Stimulated activated CD4-positive, alpha-beta T cell treated with anti-CD3 and anti-CD28 coated beads, Interleukin-4, amount 100 ng/mL, for 24 hours (primary cell): ENCODE measurements around the gene GOLGA6L2.
"Not testable (repeated sequence)": the region's sequence is repeated elsewhere in the genome, so short reads cannot be mapped to it uniquely, and the experiment has no call there.

Experiments used
- DNase-seq: peaks from one replicate; pipeline ENCODE4 v3.0.0-alpha.2; 2020

GOLGA6L2 gene

DNA sequence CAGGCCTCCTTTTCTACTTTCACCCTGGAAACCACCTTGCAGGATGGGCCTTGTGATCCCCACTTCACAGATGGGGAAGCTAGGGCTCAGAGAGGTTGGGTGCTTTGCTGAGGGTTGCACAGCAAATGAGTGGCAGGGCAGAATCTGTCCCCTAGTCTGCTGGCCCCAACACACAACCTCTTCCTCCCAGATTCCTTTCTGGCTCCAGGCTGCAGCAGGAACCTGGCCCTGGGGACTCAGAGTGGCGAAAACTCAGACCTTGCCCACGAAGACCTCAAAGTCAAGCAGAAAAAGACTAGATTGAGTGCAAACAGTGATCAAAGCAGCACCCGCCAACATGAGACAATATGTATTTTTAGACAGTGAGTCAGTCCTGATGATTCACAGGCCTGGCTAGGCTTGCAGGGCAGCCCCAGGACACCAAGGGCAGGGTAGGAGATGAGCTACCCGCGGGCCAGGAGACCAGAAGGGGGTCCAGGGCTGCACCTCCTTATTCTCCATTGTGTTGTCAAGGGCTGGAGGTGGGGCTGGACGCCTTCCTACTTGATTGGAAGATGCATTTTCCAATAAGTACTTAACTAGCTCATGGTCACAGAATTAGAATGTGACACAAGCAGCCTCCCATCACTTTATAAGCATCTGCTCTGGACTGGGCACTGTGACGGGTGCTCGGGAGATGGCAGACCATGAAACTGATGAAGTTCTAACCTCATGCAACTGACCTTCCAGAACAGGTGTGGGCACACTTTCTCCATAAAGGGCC lies 23.9 kb downstream of the GOLGA6L2 start:
- DNase-seq = no peak

DNA sequence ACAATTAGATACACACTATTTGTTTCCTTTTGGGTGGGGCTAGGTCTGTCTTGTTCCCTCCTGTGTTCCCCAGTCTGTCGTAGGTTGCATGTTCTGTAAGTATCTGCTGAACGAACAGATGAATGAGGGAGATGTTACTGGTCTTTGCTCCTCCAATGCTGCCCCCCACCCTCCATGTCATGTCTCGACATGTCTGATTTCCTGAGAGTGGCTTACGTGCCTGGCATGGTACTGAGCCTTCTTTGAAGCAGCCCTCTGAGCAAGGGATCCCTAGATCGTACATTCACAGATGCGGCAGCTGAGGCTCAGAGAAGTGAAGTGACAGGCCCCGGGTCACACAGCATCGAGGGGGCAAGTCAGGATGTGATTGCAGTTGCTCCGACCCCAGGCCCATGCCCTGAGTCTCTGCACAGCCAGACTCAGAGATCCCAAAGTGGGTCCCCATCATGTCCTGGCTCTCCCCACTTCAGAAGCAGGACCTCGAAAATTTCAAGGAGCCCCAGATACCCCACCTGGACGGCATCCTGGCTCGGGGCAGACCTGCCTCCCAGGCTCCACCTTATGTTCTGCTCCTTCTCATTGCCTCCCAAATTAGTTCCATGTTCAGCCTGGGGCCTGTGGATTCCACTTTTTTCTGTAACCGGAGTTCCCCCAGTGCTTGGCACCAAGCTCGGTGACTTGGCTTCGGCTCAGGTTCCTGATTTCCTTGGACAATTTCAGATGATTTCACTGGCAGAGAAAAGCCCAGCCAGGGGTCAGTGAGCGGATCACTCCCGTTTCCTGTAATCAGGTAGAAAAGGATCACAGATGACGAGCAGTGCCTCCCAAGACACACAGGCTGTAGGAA lies 24.7 kb downstream of the GOLGA6L2 start:
- no peak for DNase-seq

DNA sequence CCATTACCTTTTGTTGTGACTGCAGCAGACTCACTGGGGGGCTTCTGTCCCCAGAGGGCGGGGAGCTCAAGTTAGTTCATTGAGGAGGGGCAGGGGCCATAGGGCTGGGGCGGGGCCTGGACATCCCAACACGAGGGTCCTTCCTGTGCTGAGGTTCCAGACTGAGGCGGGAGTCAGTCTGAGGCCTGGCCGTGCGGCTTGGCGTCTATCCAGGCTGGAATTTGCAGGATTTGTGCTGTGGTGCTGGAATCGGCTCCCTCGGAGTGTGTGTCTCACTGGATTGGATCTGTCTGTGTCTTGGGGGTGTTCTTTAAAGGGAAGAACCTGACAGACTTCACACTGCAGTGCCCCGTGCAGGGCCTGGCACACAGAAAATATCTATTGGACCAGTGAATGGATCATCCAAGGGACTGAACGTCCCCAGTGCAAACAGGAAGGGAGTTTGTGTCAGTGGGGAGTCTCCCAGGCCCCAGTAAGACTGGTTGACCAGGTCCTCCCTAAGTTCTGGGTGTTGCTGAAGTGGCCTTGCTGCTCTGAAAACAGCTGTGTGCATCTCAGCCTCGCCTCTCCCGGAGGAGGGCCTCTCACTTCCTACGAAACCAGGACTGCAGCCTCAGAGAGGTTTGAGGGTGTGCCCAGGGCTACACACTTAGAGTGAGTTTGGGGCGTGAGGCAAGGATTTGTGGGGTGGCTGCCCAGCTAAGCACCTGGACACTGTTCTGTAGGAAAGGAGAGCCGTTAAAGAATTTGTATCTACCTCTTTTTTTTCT lies 26.1 kb downstream of the GOLGA6L2 start:
- no peak for DNase-seq

DNA sequence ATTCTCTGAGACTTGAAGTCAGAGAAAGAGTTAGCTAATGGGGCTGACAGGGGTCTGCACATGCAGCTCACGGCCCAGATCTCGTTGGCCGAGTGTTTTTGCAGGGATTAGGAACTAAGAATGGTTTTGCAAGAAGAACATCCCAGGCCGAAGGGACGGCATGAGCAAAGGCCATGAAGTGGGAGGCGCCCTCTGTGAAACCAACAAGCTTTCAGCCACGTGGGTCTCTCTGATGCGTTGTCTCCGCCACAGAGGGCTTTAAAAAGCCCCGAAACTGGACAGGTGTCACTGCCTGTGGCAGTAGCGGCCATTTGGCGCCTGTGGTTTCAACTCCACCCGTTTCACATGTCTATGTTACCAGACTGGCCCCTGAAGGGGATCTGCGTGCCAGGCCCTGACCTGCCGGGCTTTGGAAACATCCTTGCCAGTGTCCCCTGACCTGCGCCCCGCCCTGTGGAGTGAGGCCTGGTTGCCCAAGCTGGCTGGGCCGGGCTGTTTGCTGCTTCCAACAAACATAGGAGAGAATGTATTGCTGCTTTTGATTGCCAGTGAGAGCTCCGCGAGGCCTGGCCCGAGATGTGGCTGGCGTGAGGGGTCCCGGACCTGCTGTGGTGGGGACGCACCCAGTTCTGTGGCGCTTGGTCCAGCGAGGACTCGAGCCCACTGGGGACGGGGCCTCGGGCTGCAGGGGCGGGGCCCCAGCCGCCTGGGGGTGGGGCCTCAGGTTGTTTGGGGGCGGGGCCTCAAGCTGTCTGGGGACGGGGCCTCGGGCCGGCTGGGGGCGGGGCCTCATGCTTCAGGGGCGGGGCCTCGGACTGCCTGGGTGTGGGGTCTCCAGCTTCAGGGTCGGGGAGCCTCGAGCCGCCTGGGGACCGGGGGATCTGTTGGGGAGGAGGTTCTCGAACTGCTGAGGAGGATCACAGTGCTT lies 30.4 kb downstream of the GOLGA6L2 start:
- no peak for DNase-seq

DNA sequence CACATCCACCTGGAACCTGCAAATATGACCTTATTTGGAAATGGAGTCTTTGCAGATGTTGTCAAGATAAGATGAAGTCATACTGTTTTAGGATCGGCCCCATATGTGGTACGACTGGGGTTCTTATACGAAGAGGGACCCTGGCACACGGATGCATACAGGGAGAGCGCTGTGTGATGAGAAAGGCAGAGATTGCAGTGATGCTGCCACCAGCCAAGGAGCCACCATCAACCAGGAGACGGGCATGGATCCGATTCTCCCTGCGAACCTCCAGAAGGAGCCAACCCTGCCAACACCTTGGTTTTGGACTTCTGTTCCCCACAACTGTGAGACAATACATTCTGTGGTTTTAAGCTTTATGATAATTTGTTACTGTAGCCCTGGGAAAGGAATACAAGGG lies 31.2 kb downstream of the GOLGA6L2 start:
- not testable (repeated sequence) for DNase-seq

DNA sequence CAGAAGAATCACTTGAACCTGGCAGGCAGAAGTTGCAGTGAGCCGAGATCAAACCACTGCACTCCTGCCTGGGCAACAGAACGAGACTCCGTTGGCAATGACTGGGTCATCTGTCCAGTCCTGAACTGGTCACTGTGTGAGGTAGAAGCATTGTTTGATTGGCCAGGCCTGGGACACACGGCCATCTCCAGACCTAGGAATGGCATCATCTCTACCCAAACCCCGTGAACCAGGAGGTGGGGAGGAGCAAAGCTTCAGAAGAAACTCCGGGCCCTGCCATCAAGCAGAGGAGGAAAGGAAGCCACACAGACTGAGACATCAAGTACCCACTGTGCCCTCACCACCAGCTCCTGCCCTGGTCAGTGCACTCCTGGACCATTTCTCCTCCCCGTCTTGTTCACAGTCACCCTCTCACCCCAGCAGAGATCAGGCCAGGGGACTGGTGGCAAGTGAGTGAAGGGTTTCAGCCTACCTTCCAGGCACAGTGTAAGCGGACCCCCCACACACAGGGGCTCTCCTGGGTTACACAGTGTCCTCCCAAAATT lies 31.6 kb downstream of the GOLGA6L2 start:
- no peak for DNase-seq

DNA sequence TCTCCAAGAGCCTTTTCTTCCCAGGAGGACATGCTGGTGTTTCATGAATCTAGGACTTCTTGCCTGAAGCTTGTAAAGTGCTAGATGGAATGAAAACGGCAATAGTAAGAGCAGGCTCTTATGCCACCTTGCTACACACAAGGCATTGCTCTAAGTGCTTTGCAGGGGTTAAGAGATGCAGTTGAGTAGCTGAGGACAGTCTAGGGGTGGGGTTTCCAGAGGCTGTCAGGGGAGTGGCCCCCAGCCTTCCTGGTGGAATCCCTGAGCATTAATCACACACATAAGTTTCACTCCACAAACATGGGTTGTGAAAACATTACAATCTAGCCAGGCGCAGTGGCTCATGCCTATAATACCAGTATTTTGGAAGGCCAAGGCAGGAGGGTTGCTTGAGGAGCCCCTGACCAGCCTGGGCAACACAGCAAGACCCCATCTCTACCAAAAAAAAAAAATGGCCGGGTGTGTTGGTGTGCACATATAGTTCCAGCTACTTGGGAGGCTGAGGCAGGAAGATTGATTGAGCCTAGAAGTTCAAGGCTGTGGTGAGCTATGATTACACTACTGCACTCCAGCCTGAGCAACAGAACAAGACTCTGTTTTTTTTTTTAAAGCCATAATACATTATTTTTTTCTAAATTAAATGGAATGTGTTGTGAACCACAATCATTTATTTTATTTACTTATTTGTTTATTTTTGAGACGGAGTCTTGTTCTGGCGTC lies 34.0 kb downstream of the GOLGA6L2 start:
- DNase-seq = not testable (repeated sequence)

DNA sequence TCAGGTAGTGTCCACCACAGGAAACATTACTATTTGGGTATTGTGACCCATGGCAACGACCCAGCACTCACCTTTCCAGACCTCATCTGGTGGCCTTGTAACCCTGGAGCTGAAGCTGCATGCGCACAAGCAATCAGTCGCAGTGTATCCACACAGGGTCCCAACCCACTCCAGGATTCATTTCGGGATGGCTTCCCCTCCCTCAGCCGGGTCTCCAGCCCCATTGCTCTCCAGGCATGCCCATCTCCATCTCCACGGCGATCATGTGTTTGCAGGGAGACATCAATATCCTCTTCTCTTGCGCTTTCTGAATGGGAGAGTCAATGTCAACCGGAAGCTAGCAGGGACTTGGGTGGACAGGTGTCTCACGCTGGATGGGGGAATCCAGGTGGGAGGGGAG lies 35.2 kb downstream of the GOLGA6L2 start:
- DNase-seq = no peak

DNA sequence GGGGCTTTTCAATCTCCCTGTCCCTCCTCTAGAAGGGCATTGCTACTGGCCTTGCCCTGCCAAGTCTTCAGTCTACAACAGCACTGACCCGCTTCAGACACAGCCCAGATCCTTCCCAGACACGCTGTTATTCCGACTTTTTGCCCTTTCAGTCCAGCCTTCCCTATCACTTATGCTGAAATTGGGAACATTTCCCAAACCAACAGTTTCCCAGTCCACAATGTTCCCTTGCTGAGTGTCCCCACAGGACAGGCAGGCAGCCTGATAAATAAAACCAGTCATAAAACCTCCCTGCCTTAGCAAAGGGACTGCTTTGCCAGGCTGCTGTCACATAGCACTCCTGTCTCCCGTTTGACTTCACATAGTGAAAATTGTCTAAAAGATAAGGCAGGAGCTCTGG lies 43.5 kb downstream of the GOLGA6L2 start:
- DNase-seq = no peak

DNA sequence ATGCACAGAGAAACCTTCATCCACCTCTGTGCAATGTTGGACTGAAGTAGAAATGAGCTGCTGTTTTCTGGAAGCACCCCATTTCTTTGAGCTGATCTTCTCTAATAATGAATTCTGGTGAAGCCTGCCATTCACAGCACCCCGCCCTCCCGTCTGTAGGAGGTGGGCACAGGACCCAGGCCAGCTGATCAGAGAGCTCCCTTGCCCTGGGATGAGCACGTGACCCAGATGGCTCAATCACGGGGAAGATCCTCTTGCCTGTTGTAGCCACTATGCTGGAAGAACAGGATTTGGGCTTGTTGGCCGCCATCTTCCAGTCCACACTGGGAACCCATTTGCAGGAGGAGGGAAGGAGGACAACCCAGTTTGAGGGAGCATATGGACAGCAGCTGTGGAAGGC lies 44.5 kb downstream of the GOLGA6L2 start:
- DNase-seq = no peak

DNA sequence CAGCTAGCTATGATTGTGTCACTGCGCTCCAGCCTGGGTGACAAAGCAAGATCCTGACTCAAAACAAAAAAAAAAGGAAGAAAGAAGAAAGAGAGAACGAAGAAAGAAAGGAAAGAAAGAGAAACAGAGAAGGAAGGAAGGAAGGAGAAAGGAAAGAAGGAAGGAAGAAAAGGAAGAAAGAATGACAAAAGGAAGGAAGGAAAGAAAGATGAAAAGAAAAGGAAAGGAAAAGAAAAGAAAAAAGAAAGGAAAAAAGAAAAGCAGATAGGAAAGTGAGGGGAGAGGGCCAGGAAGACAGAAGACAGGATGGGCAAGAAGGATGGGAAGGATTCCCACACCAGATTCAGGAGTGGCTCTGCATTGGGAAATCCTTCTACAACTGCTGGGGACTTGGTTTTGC lies 44.9 kb downstream of the GOLGA6L2 start:
- DNase-seq = no peak

DNA sequence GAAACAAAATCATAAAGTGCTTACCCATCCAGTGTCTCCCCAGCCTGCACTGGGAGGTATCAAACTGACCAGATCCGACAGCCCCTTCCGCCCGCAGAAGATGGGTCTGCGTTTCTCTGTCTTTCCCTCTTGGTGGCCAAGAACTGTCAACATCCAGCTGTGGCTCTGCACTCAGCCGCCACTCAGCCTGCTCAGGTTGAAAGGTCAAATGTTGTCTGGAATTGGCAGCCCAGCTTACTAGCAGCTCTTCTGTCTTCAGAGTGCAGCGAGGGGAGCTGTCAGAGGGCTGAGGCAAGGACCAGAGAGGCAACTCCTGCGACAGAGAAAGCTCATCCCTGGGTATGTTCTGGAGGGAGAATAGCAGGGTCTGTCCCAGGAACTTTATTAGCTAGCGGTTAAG lies 45.4 kb downstream of the GOLGA6L2 start:
- DNase-seq = no peak

DNA sequence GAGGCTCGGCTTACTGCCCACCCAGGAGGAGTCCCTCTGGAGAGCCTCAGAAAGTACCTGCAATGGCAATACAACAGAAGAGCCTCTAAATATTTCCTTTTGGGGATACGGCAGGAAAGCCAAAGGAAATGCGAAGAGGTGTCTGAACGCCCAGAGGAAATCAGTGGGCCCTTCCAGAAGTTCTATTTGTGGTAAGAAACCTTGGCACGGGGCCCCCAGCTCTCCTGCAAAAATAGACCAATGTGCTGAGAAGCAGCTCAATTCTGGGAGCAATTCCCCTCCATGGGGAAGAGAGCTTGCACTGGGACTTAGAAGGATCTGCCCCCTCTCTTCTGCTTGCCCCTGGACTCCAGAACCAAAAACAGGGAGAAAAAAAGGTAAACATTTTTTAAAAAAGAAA lies 47.8 kb downstream of the GOLGA6L2 start:
- not testable (repeated sequence) for DNase-seq

DNA sequence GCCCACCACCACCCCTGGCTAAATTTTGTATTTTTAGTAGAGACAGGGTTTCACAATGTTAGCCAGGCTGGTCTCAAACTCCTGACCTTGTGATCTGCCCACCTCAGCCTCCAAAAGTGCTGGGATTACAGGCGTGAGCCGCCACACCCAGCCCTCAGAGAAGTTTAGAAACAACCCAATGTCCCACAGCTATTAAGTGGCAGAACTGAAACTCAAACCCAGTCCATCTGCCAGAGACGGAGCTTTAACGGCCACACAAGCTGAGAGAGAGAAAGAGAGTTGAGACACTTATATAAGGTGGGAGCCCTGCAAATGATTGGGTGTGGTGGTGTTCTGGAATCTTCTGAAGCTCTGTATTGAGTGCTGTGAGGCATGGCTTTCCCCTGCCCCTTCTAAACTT lies 48.7 kb downstream of the GOLGA6L2 start:
- DNase-seq = not testable (repeated sequence)

DNA sequence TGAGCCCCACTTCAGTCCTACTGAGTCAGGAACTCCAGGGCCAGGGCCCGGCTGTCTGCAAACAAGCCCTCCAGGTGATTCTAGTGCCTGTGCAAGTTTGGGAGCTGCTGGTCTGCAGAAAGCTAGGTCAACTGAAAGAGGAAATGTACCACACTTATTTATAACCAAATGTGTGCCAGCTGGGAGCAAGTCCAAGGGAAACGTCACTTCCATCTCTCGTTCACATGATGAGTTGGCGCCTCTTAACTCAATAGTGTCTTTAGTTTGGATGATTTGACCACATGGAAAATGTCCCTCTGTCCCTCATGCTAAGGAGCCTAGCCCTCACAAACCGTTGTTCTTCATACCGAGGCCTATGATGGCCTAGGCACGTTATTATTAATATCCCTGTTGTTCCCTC lies 49.3 kb downstream of the GOLGA6L2 start:
- DNase-seq = no peak

DNA sequence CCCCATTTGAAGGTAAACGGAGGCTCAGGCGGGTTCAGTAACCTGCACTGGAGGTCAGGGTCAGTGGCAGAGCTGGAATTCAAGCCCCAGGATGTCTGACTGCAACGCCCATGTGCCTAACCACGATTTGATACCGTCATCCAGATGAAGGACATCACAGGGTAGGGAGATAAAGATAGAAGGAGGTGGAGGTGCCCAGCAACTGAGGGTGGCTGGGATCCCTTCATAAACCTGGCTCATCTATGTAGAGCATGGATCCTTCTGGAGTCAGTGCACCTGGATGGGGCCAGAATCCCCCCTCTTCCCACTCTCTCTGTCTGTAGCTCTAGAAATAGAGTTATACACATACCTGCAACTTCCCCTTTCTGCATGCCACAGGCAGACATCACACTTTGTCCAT lies 51.2 kb downstream of the GOLGA6L2 start:
- DNase-seq = no peak

DNA sequence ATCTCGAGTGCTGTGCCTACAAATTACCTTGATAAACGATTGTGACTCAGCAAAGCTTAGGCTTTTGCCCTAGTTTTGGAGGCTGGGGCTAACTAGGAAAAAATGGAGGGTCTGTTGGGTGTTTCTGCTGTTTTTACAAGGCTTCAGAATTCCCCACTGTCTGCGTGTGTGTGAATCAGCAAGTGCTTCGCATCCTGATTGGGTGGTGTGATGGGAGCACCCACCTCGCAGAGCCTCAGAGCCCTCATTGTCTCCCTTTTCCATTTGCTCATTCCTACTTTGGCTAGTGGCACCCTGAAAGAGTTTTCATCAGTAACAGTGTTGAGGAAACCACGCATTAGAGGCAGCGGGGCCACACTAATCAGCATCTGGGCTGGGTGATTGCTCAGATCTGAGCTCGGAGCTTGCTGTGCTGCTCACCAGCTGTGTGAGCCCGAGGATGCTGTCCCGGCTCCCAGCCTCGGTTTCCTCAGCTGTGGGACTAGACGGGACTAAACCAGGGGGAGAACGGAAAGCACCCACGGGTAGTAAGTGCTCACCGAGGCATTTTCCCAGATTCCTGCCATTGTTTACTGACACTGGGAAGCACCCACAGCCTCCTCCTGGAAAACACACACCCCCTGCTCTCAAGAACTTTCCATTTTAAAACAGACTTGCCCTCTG lies 51.9 kb downstream of the GOLGA6L2 start:
- no peak for DNase-seq
